Endothelial cell of umbilical vein (primary cell): ENCODE results near the gene SYTL3. TPM values are rescaled to one million over a fixed set of nuclear protein-coding genes. Genes with fewer than 3 reads are reported as not detected.

Source experiments
- BruUV-seq: library from RNA; stranded (reverse); fragments of 400-500 nt; replicated peaks from 2 replicates; lab custom pipeline; 2021; lab: Mats Ljungman, UMichigan
- CTCF ChIA-PET: fragments of 300-600, 350-600 bp; sonication (Branson Sonifier 250); formaldehyde crosslinking; loops from one replicate; lab custom pipeline; 2021; ENCODE audit warnings: antibody characterized with exemption, inconsistent platforms; lab: Charles Lee
- POLR2A ChIA-PET: fragments of 300-600, 350-600 bp; sonication (Branson Sonifier 250); formaldehyde crosslinking; loops from one replicate; lab custom pipeline; 2021; ENCODE audit warnings: antibody characterized with exemption, inconsistent platforms; lab: Charles Lee
- DNase-seq: peaks from one replicate; pipeline ENCODE4 v3.0.0-alpha.2; 2011; ENCODE audit warnings: low read depth, low spot score
- FAIRE-seq: peaks from 2 replicates; lab custom pipeline; 2011; peaks lifted over from hg19 to GRCh38; lab: Jason Lieb, UNC
- H2AFZ ChIP-seq: 2 replicates; pipeline ENCODE4 v1.6.0; 2012; ENCODE audit warnings: low read depth, low read length, control low read depth, inconsistent platforms
- H3K27ac ChIP-seq: 2 replicates; pipeline ENCODE4 v1.5.1; 2011; ENCODE audit warnings: low read depth, mild to moderate bottlenecking, control low read depth, low read length, moderate library complexity; ENCODE audit not compliant: insufficient read depth
- H3K27me3 ChIP-seq, 2 experiments: 2 replicates each; pipeline versions ENCODE4 v1.6.0 to v1.6.1; 2011; ENCODE audit warnings: low read length in 2 of 2, mixed read lengths in 1 of 2; ENCODE audit not compliant: control insufficient read depth in 2 of 2, insufficient read depth in 2 of 2
- H3K36me3 ChIP-seq, 2 experiments: 2 replicates in 1 of 2; 3 replicates in 1 of 2; pipeline ENCODE4 v1.5.1; 2011; ENCODE audit warnings: low read length in 2 of 2, mild to moderate bottlenecking in 1 of 2, moderate library complexity in 1 of 2; ENCODE audit not compliant: control insufficient read depth in 2 of 2, insufficient read depth in 2 of 2; ENCODE audit errors: extremely low read depth in 1 of 2
- H3K4me1 ChIP-seq: 3 replicates; pipeline ENCODE4 v1.5.1; 2011; ENCODE audit warnings: mild to moderate bottlenecking, low read length; ENCODE audit not compliant: control insufficient read depth, insufficient read depth; ENCODE audit errors: extremely low read depth
- H3K4me2 ChIP-seq: 2 replicates; pipeline ENCODE4 v1.6.1; 2011; ENCODE audit warnings: low read length, control low read depth, mixed read lengths; ENCODE audit not compliant: insufficient read depth
- H3K4me3 ChIP-seq, 3 experiments: fragments of 200-600 bp in 1 of 3; sonication (generic), shearing (Covaris generic) in 1 of 3; replicated peaks in 1 of 3; 2 replicates each; pipeline ENCODE4 v1.5.1; 2011 to 2016; ENCODE audit warnings: control low read depth in 3 of 3, low read length in 3 of 3, mild to moderate bottlenecking in 2 of 3, inconsistent platforms in 1 of 3, low read depth in 1 of 3, moderate library complexity in 1 of 3; ENCODE audit not compliant: insufficient read depth in 1 of 3
- H3K79me2 ChIP-seq: 2 replicates; pipeline ENCODE4 v1.6.0; 2012; ENCODE audit warnings: low read length, inconsistent platforms; ENCODE audit not compliant: control insufficient read depth, insufficient read depth
- H3K9ac ChIP-seq: replicated peaks from 2 replicates; pipeline ENCODE3; 2011; ENCODE audit warnings: low read length, control low read depth; ENCODE audit not compliant: insufficient read depth; ENCODE audit errors: extremely low read depth
- H3K9me1 ChIP-seq: replicated peaks from 3 replicates; pipeline ENCODE4 v1.6.0; 2011; ENCODE audit warnings: mild to moderate bottlenecking, low read length; ENCODE audit not compliant: control insufficient read depth, insufficient read depth; ENCODE audit errors: extremely low read depth
- H3K9me3 ChIP-seq: replicated peaks from 2 replicates; pipeline ENCODE4 v1.5.1; 2012; ENCODE audit warnings: low read length, inconsistent platforms; ENCODE audit not compliant: control insufficient read depth, insufficient read depth
- H4K20me1 ChIP-seq: replicated peaks from 2 replicates; pipeline ENCODE3; 2011; ENCODE audit warnings: mild to moderate bottlenecking, low read length; ENCODE audit not compliant: control insufficient read depth, insufficient read depth; ENCODE audit errors: extremely low read depth
- CTCF ChIP-seq, 2 donors: IDR thresholded peaks; 1 replicate in 1 of 2; 2 replicates in 1 of 2; pipeline ENCODE4 v1.5.1; 2011; ENCODE audit warnings: low read length in 2 of 2, mild to moderate bottlenecking in 2 of 2, moderate library complexity in 2 of 2, control low read depth in 1 of 2, inconsistent platforms in 1 of 2, low read depth in 1 of 2; ENCODE audit not compliant: insufficient read depth in 1 of 2; ENCODE audit errors: extremely low read depth in 1 of 2
- EZH2 ChIP-seq: IDR thresholded peaks from 2 replicates; pipeline ENCODE4 v1.6.1; 2012; ENCODE audit warnings: borderline replicate concordance, low read depth, mild to moderate bottlenecking, moderate library complexity, low read length, inconsistent platforms; ENCODE audit not compliant: severe bottlenecking
- FOS ChIP-seq: IDR thresholded peaks from 2 replicates; pipeline ENCODE4 v1.6.1; 2011; ENCODE audit warnings: mild to moderate bottlenecking, low read length, moderate library complexity, borderline replicate concordance; ENCODE audit not compliant: insufficient read depth
- GATA2 ChIP-seq: IDR thresholded peaks from 2 replicates; pipeline ENCODE4 v1.7.0; 2011; ENCODE audit warnings: low read depth, mild to moderate bottlenecking, moderate library complexity, mixed read lengths, low read length; ENCODE audit not compliant: insufficient read length, insufficient read depth
- JUN ChIP-seq: IDR thresholded peaks from 2 replicates; pipeline ENCODE4 v1.6.1; 2011; ENCODE audit warnings: borderline replicate concordance, low read depth; ENCODE audit not compliant: insufficient read length, insufficient read depth
- MAX ChIP-seq: IDR thresholded peaks from 2 replicates; pipeline ENCODE4 v1.6.1; 2011; ENCODE audit not compliant: insufficient read depth, insufficient read length
- MYC ChIP-seq: IDR thresholded peaks from one replicate; pipeline ENCODE4 v1.6.1; 2011; ENCODE audit warnings: mild to moderate bottlenecking, low read depth, low read length
- POLR2A ChIP-seq: IDR thresholded peaks from 2 replicates; pipeline ENCODE4 v1.6.1; 2012; ENCODE audit warnings: low read depth, mild to moderate bottlenecking, control low read depth, low read length
- POLR2AphosphoS5 ChIP-seq: IDR thresholded peaks from 2 replicates; pipeline ENCODE4 v1.6.1; 2012; ENCODE audit warnings: low read depth, mild to moderate bottlenecking, control low read depth, low read length, moderate library complexity; ENCODE audit not compliant: insufficient read depth
- dilution Hi-C: fragments of 300-500 bp; cut with MboI; formaldehyde crosslinking; loops from one replicate; pipeline ENCODE4 v1.15.0; 2019; ENCODE audit warnings: low sequenced_read_pairs; ENCODE audit not compliant: extremely low pct_ligation_motif_present
- intact Hi-C: fragments of 100-400 bp; cut with micrococcal nuclease; formaldehyde crosslinking; loops from one replicate; pipeline ENCODE4 v1.10.0; 2022
- polyA plus RNA-seq, 4 experiments: library from polyadenylated mRNA; depleted of rRNA in 3 of 4; stranded (reverse) in 3 of 4; unstranded in 1 of 4; fragments of >200 nt; gene quantifications; 2 replicates each; pipeline versions ENCODE4 v1.2.1 to v1.2.3, GENCODE V29; 2011 to 2012; ENCODE audit warnings: missing spikeins in 1 of 4
- total RNA-seq: library from RNA; stranded (reverse); gene quantifications from 2 replicates; pipeline ENCODE4 v1.2.3, GENCODE V29; 2021

Gene SYTL3
- total and polyA plus RNA-seq, 2 donors (not counting 3 experiments of a cell fraction or from before 2014, with no cell fraction given) = 0.59 to 0.77 TPM

- no peak overlapping the region for H3K4me3 ChIP-seq
- H3K9me3 ChIP-seq = no peaks in the 10 kb centered on the region
- DNase-seq (no peak), FAIRE-seq (no peak)
- no TSS peak for BruUV-seq
- ChIA-PET CTCF (interaction anchor here (0.9 to 8.2 kb wide), 2 partner anchors 7 to 24 kb away, joined by 4 to 45 read pairs; no protein-coding TSS in a partner anchor), POLR2A (no interaction called here)
- dilution Hi-C loops (no loop called here), intact Hi-C loops (no loop called here)
- H4K20me1 ChIP-seq = no peaks in the 10 kb centered on the region
- no peak overlapping the region for H2AFZ ChIP-seq
- H3K27ac ChIP-seq = no peak overlapping the region
- no peak overlapping the region for H3K9ac ChIP-seq
- H3K27me3 ChIP-seq = peaks cover 16 to 26% of the 10 kb centered on the region in 2 experiments
- H3K4me2 ChIP-seq = no peak overlapping the region
- no peaks in the 10 kb centered on the region for H3K9me1 ChIP-seq
- H3K4me1 ChIP-seq = no peaks in the 10 kb centered on the region
- TF ChIP-seq POLR2AphosphoS5 (no peak), MYC (no peak)
- no peaks in the 10 kb centered on the region for H3K79me2 ChIP-seq
- H3K36me3 ChIP-seq = no peaks in the 10 kb centered on the region
Measured at GRCh38 chr6:158667360-158667981, 17.6 kb downstream of the SYTL3 start.

- TF ChIP-seq EZH2 = no peak
- TF ChIP-seq JUN = no peak
- no peak for TF ChIP-seq MAX
- TF ChIP-seq POLR2A = no peak
- TF ChIP-seq MYC = no peak
- no peak for TF ChIP-seq CTCF (IDR thresholded peaks at IDR 0.05; ENCODE audit: extremely low read depth in 1 of 2, insufficient read depth in 1 of 2, low read depth in 1 of 2, low read length in 2 of 2)
- TF ChIP-seq FOS = no peak
- no peak for TF ChIP-seq GATA2
- no peak for TF ChIP-seq POLR2AphosphoS5
- H3K9ac ChIP-seq = no peak overlapping the region
- no TSS peak for BruUV-seq
- H4K20me1 ChIP-seq = no peaks in the 10 kb centered on the region
- H3K36me3 ChIP-seq = no peaks in the 10 kb centered on the region
- no peak overlapping the region for H2AFZ ChIP-seq
- no peak overlapping the region for H3K4me3 ChIP-seq
- H3K4me2 ChIP-seq = no peak overlapping the region
- H3K27me3 ChIP-seq = peaks cover 11 to 18% of the 10 kb centered on the region in 2 experiments
- no peak overlapping the region for H3K27ac ChIP-seq
- ChIA-PET POLR2A (no interaction called here), CTCF (interaction anchor here (1.2 to 8.2 kb wide), 2 partner anchors 8 to 29 kb away, joined by 3 to 45 read pairs; no protein-coding TSS in a partner anchor)
- dilution Hi-C loops = no loop called here
- FAIRE-seq (no peak), DNase-seq (no peak)
- intact Hi-C loops = no loop called here
- H3K79me2 ChIP-seq = no peaks in the 10 kb centered on the region
- H3K9me1 ChIP-seq = no peaks in the 10 kb centered on the region
- no peaks in the 10 kb centered on the region for H3K9me3 ChIP-seq
- no peaks in the 10 kb centered on the region for H3K4me1 ChIP-seq
Measured at GRCh38 chr6:158668707-158669103, 18.9 kb downstream of the SYTL3 start.
